Measurements from ENCODE around the gene CFP.

- TF ChIP-seq SPI1 (IDR thresholded peaks at IDR 0.05; ENCODE audit: low read depth, low read length) (no peak), POLR2A (IDR thresholded peaks at IDR 0.05; ENCODE audit: low read depth, low read length) (no peak), POLR2AphosphoS5 (IDR thresholded peaks at IDR 0.05; ENCODE audit: low read depth, low read length) (no peak), TAF1 (IDR thresholded peaks at IDR 0.05; ENCODE audit: low read depth, low read length) (no peak)
Observed at GRCh38 chrX:47586043-47586787, 43.5 kb downstream of the CFP start.

Data from GM12891 (cell line).